GM12864 (cell line): Measurements from ENCODE around the gene TMEM125.

Experiments
- DNase-seq: peaks from one replicate; pipeline ENCODE4 v3.0.0-alpha.2; 2011; ENCODE audit warnings: low read depth
- H3K4me3 ChIP-seq: 2 replicates; pipeline ENCODE4 v1.5.1; 2011; ENCODE audit warnings: mild to moderate bottlenecking, low read depth, low read length, control low read depth
- CTCF ChIP-seq: IDR thresholded peaks from 2 replicates; pipeline ENCODE4 v1.5.1; 2011; ENCODE audit warnings: low read depth, mild to moderate bottlenecking, moderate library complexity, low read length, control low read depth, inconsistent platforms; ENCODE audit errors: missing control alignments

TMEM125 gene

GRCh38 chr1:43246466-43247213 lies 23.1 kb upstream of the TMEM125 start:
- no peak overlapping the region for H3K4me3 ChIP-seq
- no peak for DNase-seq
- no peak for TF ChIP-seq CTCF

DNA sequence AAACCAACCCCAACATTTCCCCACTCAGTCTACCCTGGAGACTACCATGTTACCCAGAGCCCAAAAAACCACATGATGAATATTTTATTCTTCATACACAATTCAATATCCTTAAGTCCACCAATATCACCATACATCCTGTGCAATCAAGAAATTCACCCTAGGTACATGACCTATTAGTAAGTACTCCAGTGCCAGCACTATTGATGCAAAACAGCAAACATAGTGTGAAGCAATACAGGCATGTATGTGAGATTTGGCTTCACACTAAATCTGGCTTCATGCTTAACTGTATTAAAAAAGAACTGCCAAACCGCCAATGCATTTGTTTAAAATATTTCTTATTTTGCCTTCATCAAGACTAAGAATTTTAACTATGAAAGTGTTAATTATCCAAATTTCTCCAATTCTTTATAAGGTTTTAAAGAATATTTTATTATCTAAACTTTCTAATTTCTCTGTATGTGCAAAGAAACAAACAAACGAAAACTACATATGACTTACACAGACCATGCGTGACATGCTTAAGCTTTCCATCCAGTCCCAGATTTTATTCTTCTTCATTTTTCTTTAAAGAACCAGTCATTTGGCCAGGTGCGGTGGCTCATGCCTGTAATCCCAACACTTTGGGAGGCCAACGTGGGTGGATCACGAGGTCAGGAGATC lies 22.4 kb upstream of the TMEM125 start:
- no peak overlapping the region for H3K4me3 ChIP-seq
- TF ChIP-seq CTCF, result no peak
- no peak for DNase-seq

- DNase-seq, result no peak
- no peak for TF ChIP-seq CTCF
- no peak overlapping the region for H3K4me3 ChIP-seq
Observed at GRCh38 chr1:43250351-43250761, 19.4 kb upstream of the TMEM125 start.

GRCh38 chr1:43251024-43251423 lies 18.8 kb upstream of the TMEM125 start:
- H3K4me3 ChIP-seq, result no peak overlapping the region
- DNase-seq, result no peak
- TF ChIP-seq CTCF, result no peak

DNA sequence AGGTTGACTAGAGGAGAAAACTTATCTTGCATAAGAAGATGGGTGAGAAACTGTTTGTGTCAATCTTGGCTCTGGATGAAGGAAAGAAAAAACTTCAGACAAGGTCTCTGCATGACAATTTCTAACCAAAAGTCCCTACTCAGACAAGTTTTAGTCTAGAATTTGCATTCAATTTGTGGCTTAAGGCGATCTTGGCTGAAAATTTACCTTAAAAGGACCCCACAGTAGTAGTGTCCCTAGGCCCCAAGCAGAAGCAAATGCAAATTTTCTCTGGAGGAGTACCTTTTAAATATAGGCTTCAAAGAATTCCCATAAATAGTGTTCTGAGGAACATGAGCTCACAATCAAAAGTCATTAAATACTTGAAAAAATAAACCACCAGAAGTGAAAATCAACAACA lies 17.6 kb upstream of the TMEM125 start:
- no peak overlapping the region for H3K4me3 ChIP-seq
- DNase-seq, result no peak
- no peak for TF ChIP-seq CTCF

DNA sequence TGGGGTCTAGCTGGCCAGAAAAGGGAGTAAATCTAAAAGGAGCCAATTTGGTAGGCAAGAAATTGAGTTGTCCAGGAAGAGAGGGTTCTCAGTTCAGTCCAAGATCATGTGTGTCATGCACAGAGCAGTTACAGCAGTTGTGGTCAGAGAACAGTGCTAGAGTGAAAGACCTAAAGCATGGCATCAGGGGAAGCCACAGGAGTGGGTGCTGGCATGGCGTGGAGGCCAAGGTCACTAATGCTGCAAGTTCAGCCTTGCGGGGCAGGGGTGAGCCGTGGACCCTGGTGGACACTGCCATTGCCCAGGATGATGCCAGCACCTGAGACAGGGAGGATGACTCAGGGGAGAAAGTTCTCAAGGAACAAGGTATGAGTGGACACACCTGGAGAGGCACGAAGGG lies 16.6 kb upstream of the TMEM125 start:
- no peak for DNase-seq
- H3K4me3 ChIP-seq, result no peak overlapping the region
- TF ChIP-seq CTCF, result no peak

DNA sequence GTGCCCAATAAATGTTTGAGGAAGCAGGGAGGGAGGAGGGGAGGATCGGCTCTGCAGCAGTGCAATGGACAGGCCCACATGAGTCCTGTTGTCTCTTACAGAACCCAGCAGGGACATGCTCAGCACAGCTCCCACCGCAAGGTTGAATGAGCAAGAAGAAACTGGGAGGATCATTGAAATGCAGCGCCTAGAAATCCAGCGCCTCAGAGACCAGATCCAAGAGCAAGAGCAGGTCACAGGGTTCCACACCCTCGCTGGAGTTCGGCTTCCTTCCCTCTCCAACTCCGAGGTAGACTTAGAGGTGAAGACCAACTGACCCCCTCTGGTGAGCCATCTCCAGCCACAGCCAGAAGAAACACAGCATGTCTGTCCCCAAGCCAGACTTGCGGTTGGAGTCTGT lies 15.9 kb upstream of the TMEM125 start:
- H3K4me3 ChIP-seq, result no peak overlapping the region
- TF ChIP-seq CTCF, result no peak
- no peak for DNase-seq
